T-helper 2 cell treated with Interferon-gamma antibody and Interleukin-4, amounts not matched to agents 100 ng/mL and 5 ng/mL, for 36 hours (primary cell): ENCODE data around the gene KCNJ10. TPM values are rescaled to one million over a fixed set of nuclear protein-coding genes. Genes with fewer than 3 reads are reported as not detected.
"Not testable (repeated sequence)": the region's sequence is repeated elsewhere in the genome, so short reads cannot be mapped to it uniquely, and the experiment has no call there.

Experiments used
- intact Hi-C: fragments of 100-400 bp; cut with micrococcal nuclease; formaldehyde crosslinking; loops from one replicate; pipeline ENCODE4 v1.15.1; 2023
- total RNA-seq: library from RNA; stranded (reverse); gene quantifications from 2 replicates; pipeline ENCODE4 v1.2.3, GENCODE V29; 2022

Gene KCNJ10
- not detected in 2 replicates for total RNA-seq

DNA sequence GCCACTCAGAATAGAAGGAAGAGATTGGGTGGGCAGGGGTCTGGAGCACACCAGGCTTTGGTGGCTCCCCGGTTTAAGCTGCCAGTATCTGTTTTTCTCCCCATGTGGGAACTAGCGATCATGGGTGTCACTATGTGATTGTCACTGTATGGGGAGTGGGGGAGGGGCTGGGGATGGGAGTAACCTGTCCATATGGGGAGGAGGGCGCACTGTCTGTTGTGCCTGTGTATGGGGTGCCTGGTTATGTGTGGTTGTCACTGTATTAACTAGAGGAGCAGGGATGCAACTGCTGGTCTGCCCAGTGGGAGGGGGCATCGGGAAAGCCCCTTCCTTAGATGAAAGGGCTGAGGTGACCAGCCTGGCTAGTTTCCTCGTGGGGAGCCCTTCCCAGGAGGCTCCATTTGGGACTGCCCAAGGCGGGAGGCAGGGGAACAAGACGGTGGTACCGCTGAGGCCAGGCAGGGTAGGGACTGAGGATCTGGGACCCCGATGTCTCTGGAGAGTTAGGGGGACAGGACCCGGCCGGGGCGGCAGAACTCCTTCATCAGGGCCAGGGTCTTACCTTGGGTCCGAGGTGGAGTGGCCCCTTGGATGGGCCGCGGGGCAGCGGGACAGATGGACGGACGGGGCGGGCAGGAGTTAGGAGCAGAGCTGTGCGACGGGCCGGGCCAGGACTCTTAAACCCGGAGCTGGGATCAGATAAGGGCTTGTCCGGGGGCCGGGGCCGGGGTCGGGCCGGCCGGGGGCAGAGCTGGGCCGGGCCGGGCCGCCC lies at the start of gene KCNJ10:
TSS of gene KCNJ10 (minus strand) at position 701 of the 772 bp plus-strand sequence. CDS start 27,628 bp downstream, outside the sequence.
- intact Hi-C loops, result no loop called here

DNA sequence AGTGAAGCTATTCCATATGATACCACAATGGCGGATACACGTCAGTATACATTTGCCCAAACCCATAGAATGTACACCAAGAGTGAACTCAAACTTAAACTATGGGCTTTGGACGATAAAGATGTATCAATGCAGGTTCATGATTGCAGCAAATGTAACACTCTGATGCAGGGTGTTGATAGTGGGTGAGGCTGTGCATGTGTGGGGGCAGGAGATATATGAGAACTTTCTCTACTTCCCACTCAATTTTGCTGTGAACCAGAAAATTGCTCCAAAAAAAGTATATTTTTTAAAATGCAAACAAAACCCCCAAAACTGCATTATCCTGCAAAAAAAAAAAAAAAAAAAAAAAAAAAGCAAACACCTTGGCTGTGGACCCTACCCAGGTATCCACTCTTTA lies 49.0 kb upstream of the KCNJ10 start:
- intact Hi-C loops, result no loop called here

DNA sequence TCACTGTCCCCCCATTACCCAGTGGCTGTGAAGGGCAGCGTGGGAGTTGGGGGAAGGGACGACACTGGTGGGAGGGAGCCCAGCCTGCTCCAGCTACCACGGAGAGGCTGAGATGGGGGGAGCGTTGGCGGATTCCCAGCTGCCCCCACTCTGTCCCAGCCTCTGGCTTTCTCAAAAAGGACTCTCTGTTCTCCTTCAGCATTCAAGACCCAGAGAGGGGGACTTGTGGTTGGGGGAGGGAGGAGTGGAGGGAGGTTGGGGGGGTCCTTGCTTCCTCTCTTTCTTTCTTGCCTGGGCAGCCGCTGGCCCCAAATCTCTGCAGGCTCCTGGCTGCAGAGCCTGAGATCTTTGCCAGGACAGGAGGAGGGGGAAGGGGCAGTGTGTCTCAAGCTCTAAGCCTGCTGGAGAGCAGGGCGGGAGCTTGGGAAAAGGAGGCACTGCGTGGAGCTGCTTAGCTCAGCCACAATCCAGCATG lies 47.8 kb upstream of the KCNJ10 start:
- intact Hi-C loops, result no loop called here

DNA sequence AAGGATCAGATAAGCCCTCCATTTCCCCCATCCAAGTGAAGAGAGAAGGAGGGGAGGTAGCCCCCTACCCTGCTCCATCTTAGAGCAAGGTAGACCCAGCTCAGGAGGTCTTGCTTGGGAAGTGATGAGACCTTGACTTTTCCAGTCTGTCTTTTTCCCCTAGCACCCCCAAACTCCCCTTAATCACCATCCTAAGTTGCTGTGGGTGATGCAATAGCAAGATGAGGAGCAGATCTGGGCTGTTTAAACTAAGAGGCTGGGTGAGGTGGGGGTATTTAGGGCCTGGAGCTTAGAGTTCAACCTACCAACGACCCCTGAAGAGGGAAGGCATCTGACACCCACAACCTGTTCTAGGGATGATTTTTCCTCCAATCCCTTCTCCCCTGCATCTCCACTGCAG lies 47.3 kb upstream of the KCNJ10 start:
- intact Hi-C loops, result no loop called here

DNA sequence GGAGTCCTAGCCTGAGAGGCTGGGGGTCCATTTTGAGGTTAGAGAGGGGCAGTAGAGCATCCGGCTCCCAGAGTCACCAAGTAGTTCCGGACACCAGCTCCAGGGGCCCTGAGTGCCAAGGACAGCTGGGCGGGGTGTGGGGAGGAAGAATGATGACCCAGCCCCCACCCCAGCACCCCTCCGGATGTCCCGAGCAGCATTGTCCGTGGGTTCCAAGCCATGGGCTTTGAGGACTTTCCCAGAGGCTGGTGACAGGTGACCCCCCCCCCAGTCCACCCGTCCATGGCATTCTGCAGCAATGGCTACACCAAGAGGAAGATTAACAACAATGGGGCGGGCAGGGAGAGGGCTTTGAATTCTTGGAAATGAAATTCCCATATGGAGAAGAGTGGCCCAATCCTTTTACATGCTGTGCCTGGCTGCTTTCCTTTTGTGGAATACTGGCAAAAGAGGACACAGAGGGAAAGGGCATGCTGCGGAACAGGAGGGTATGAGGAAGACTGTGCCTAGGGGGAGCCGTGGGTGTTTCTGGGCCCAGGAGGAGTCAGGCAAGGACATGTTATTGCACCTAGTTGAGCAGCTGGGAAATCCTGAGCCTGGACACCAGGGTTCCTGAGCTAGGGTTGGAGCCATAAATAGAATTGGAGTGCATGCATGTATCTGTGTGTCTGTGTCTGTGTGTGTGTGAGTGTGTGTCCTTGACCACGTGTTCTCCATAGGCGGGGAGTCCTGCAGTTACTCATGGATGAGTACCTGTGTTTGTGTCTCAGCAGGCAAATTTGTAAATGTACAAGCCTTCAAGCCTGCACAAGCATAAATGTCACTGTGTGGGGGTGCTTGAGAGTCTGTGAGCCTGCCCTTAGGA lies 46.6 kb upstream of the KCNJ10 start:
- intact Hi-C loops, result no loop called here

DNA sequence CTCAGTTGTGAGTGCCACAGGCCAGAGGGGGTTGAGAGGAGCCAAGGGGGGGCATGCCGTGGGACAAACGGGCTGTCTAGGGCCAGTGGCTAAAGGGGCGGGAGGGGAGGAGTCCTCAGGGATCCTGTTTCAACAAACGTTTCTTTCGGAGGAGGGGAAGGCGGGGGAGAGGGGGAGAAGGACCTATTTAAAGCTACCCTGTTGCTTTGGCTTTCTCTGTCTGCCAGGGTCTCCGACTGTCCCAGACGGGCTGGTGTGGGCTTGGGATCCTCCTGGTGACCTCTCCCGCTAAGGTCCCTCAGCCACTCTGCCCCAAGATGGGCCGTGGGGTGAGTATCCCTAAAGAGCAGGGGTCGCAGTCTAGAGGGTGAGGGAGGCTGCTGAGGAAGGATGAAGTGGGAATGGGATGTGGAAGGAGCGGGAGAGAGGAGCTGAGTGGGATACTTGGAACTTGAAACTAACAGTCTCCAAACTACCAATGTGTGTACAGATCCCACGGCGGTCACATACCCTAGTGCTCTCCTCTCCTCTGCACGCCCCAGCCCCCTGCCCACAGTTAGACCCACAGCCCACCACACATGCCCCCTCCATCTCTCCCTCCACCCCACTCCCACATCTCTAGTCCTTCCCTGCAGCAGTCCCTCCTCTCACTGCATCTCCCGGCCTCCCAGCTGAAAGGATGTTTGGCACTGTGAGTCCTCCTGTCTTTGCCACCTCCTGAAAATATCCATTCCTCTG lies 45.8 kb upstream of the KCNJ10 start, which contains the start of gene ATP1A2:
TSS of gene ATP1A2 (plus strand) at position 215 of the 738 bp plus-strand sequence. CDS start at position 318, 103 bp downstream.
- intact Hi-C loops, result no loop called here

DNA sequence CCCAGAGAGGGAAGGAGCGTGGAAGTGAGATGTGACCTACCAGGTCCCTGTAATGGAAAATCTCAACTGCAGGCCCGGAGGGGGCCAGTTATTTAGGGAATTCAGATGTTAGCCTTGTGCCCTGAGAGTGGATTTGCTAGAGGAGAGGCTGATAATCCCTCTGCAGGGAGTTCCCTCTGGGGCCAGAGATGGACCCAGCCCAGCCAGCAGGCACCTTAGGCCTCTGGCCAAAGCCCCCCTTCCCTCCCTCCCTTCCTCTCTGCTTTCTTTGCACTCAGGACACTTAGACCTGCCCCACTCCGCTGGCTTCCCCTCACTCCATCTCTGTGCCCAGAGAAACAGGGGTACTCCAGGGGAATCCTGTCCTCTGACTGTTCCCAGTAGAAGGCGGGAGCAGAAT lies 44.1 kb upstream of the KCNJ10 start:
- intact Hi-C loops, result no loop called here

DNA sequence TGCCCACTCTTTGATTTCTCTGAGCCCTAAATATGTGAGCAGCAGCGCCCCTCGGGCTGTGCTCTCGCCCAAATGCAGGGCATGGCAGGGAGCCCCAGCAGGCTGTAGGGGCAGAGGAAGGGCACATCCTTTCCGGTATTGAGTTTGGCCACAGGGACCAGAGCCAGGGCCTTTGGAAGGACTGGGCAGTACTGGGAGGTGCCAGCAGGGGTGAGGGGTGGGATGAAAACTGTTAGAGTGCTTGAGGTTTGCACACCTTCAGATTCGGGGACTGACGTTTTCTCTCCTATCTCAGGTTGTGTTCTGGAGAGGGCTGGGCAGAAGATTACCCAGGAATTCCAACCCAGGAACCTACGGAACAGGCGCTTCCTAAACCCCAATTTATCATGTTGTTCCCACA lies 43.4 kb upstream of the KCNJ10 start:
- intact Hi-C loops, result no loop called here

DNA sequence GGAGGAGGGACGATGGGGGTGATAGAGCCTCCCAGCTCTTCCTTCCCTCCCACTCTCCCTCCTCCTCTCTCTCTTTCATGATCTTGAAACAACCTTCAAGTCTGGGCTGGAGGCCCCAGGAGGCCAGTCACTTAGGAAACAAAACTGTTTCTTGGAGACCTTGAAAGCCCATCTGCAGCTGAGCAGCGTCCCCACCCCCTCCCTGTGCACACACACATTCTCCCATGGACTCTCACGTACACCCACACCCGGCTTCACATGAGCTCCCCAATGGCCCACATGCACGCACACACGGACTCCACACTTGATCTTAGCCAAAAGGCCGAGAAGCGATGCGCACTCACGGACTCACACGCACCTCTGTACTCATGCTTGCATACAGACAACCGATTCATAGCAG lies 42.4 kb upstream of the KCNJ10 start:
- intact Hi-C loops, result no loop called here

DNA sequence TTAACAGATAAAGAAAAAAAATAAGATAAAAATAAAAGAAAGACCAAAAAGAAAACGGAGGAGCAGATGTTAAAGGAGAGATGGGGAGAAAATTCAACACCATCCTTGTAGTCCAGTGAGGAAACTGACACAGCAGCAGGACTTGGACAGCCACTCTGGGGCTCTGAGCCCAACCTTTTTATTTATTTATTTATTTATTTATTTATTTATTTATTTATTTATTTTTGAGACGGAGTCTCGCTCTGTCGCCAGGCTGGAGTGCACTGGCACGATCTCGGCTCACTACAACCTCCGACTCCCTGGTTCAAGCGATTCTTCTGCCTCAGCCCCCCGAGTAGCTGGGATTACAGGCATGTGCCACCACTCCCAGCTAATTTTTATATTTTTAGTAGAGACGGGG lies 41.5 kb upstream of the KCNJ10 start:
- intact Hi-C loops, result not testable (repeated sequence)

DNA sequence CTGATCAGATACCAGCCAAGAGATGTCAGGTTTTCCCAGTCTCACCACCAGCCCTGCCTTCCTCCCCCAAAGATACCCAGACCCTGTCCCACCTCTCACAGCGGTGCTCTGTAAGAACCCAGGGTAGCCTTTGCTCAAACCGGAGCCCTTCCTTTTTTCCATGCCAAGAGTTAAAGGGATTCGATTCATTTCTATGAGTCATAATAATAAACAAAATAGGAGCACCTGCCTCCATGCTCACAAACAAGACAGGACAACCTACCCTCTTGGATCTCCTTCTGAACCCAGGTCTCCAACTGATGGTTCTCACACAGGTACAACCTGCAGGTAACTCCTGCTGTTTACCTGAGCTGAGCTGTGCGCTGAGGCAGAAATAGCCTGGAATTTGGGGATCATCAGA lies 39.7 kb upstream of the KCNJ10 start:
- intact Hi-C loops, result no loop called here

DNA sequence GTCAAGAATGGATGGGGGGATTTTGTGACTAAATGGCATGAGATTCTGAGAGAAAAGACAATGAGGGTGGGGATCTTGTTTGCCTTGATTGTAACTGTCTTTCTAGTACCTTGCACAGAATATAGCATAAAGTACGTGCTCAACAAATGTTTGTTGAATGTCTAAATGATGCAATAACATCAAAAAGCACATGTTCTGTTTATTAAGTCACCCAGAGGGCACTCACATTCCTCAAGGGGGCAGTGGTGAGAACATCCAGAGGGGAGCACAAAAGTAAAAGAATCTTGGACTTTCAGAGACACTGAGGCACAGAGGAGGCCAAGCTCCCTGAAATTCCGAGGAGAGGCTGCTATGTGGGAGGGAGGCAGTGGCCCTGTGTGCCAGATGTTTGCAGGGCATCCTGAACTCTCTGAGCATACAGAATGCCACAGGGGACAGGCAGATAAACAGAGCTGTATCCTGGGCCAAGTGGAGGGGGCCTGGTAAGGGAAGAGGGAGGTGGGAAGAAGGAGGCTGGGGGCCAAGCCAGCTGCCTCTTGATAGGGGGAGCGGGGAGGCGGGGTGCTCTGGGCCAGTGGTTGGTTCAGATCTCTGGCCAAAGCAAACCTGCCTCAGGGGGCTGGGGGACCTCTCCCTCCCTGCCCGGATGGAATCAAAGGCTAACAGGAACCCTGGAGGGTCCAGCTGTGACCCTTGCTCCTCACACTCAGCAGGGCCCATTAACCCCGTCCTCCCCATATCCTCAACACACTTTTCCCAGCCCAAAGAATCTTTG lies 39.1 kb upstream of the KCNJ10 start:
- intact Hi-C loops, result no loop called here

DNA sequence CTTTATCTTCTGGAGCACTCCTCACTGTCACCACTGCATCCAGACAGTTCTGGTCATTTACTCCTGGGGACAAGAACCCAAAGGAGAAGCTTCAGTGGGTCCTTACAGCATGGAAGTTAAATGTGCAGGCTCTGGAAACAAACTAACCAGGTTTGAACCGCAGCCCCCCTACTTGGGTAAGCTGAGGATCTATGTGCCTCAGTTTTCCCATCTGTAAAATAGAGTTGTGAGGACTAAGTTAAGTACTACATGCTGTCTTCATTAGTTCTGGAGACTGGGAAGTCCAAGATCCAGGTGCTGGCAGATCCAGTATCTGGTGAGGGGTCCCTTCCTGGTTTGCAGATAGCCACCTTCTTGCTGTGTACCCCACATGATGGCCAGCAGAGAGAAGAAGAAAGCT lies 37.6 kb upstream of the KCNJ10 start:
- intact Hi-C loops, result no loop called here

DNA sequence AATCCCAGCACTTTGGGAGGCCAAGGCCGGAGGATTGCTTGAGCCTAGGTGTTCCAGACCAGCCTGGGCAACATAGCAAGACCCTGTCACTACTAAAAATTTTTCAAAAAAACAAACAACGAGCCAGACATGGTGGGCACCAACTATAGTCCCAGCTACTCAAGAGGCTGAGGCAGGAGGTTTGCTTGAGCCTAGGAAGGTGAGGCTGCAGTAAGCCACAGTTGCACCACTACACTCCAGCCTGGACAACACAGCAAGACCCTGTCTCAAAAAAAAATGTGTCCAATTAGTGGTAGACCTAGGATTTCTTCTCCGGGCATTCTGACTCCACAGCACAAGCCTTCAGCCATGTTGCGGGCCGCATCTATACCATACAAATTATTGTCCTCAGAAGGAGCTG lies 35.2 kb upstream of the KCNJ10 start:
- intact Hi-C loops, result no loop called here

DNA sequence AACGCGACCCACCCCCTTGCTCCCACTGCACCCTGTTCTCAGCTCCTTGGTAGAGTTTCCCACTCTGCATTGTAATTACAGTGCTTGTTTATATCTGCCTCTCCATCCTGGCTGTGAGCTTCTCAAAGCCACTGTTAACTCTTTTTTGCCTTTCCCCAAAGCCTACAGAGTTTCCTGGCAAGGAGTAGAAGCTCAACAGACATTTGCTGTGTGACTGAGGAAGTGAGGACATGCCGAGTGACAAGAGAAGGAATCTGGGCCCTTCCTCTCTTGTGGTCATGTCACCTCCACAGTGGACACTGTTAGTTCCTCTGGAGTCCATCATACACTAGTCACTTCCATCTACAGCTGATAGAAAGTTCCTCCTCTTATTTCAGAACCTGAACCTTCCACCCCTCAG lies 34.5 kb upstream of the KCNJ10 start:
- intact Hi-C loops, result loop anchor here (5.0 kb wide), 1 partner anchor 88 kb away; the partner anchor contains the start of gene CASQ1

DNA sequence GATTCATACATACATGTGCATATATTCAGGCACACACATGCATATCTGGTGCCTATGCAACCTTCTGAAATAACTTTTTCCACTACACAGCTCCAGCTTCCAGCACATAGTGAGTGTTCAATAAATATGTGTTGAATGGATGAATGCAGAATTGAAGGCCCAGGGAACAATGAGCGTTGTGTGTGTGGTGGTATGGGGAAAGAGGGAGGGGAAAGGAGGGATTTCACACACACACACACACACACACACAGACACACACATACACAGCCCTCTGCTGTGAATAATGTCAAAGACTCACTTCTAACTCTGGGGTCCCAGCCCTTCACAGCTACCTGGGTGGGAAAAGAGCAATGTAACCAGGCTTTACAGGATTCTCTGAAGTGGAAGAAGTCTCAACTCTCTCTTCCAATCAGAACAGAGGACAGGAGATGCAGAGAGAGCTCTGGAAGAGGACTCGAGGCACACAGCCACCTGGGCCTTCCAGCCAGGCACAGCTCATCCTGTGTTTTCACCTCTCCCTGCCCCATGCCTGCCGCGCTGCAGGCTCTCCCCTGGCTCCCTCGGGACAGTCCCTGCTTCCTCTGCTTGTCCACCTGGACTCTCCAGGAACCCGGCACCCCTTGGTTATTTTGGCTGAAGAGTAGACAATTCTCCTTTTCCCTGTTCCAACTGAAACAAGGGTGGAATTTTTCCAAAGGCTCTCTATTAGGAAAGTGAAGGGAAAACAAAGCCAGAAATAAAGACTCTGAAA lies 33.9 kb upstream of the KCNJ10 start:
- intact Hi-C loops, result loop anchor here (5.0 kb wide), 1 partner anchor 88 kb away; the partner anchor contains the start of gene CASQ1

DNA sequence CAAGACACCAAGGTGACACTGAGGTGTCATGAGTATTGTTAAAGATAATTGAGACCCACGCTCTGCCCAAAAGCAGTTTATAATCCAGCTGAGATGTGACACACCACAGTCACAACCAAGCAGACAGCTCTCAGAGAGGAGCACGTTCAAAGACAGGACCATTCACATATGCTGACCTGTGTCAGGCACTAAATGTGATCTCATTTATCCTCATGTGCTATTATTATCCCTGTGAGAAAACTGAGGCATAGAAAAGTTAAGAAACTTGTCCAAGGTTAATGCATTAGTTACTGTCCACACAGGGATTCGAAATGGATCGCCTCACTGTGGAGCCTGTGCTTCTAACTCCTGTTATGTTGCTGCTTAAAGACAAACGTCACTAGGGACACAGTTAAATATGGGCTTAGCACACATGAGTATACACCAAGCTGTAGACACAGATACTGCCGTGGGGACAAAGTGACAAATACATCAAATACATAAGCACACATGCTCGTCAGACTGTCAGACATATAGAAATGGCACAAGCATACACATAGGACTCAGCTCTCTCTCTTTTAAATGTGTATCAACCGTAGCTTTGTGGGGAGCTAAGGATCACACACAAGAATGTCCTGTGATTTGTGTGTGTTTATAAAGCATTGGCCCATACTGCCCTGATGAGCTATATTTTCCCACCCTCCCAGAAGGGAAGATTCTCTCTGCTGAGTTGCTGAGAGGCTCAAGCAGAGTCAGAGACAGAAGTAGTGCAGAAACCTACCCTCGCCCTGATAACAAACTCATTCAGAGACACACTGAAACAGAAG lies 32.0 kb upstream of the KCNJ10 start:
- intact Hi-C loops, result loop anchor here (1.0 to 5.0 kb wide), 4 partner anchors 90 to 274 kb away; partner anchors contain the start of gene CASQ1

DNA sequence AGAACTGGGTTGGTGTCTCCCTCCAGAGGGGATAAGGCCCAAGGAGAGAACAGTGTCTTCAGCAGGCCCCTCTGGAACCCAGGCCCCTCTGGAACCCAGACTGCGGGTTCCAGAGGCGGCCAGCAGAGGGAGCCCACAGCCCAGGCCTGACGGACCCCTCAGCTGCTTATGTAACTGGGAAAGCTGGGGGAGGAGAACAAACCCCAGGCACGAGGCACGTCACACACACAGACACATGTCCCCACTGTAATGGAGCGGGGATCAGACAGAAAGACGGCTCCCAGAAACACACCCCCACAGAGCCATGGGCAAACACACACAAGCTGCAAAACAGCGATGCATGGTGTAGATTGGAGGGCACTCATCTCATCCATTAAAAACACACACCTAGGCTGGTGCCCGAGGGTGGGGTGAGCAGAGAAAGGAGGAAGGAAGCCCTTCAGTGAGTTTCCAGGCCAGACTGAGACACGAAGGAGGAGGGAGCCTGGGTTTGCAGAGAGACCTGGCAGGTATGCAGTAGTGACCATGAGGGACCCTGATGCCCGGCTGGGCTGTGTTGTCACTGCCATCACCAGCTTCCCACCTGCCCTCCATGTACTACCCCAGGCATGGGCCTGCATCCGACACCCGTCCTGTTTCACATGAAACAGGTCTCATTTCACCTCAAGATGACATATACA lies 31.2 kb upstream of the KCNJ10 start:
- intact Hi-C loops, result loop anchor here (1.0 to 5.0 kb wide), 4 partner anchors 91 to 275 kb away; partner anchors contain the start of gene CASQ1
